SU-DHL-6 (cell line): ENCODE results near the gene SH2D1B.
"Not testable (repeated sequence)": the region's sequence is repeated elsewhere in the genome, so short reads cannot be mapped to it uniquely, and the experiment has no call there.

Source experiments
- H2AFZ ChIP-seq: fragments of 200-600 bp; sonication (generic); 2 replicates; pipeline ENCODE4 v1.6.1; 2014; ENCODE audit warnings: low read depth, mild to moderate bottlenecking, moderate library complexity, mixed read lengths, antibody characterized with exemption, low read length; ENCODE audit not compliant: severe bottlenecking
- H3F3A ChIP-seq: fragments of 200-600 bp; shearing (Covaris generic); 2 replicates; pipeline ENCODE4 v1.6.0; 2016; ENCODE audit warnings: antibody characterized with exemption, mild to moderate bottlenecking; ENCODE audit not compliant: insufficient read depth
- H3K27ac ChIP-seq: fragments of 200-600 bp; sonication (generic); 2 replicates; pipeline ENCODE4 v1.5.1; 2016; ENCODE audit warnings: low read depth, mild to moderate bottlenecking, low read length, moderate library complexity, mixed read lengths
- H3K27me3 ChIP-seq: fragments of 200-600 bp; sonication (generic), shearing (Covaris generic); 2 replicates; pipeline ENCODE4 v1.6.0; 2014; ENCODE audit warnings: mild to moderate bottlenecking, low read length
- H3K36me3 ChIP-seq: fragments of 200-600 bp; sonication (generic); 2 replicates; pipeline ENCODE4 v1.6.1; 2014; ENCODE audit warnings: mild to moderate bottlenecking, low read length, mixed read lengths
- H3K4me2 ChIP-seq: fragments of 300-600, 200-600 bp; shearing (Covaris generic), sonication (generic); 2 replicates; pipeline ENCODE4 v1.6.0; 2014; ENCODE audit warnings: low read length, low read depth, mild to moderate bottlenecking; ENCODE audit not compliant: poor library complexity, severe bottlenecking
- H3K4me3 ChIP-seq: fragments of 200-600 bp; sonication (generic); 2 replicates; pipeline ENCODE4 v1.5.1; 2014; ENCODE audit warnings: antibody characterized with exemption, low read length, mild to moderate bottlenecking, mixed read lengths; ENCODE audit not compliant: insufficient read depth, poor library complexity, severe bottlenecking
- H3K79me2 ChIP-seq: fragments of 200-600 bp; sonication (generic); 2 replicates; pipeline ENCODE4 v1.6.1; 2014; ENCODE audit warnings: mild to moderate bottlenecking, low read length, moderate library complexity; ENCODE audit not compliant: insufficient read depth
- H3K9ac ChIP-seq: fragments of 200-600 bp; sonication (generic); 2 replicates; pipeline ENCODE4 v1.7.0; 2014; ENCODE audit warnings: mild to moderate bottlenecking, low read length
- H3K9me2 ChIP-seq: fragments of 200-600 bp; sonication (generic); replicated peaks from 2 replicates; pipeline ENCODE4 v1.6.1; 2014; ENCODE audit warnings: low read length; ENCODE audit not compliant: insufficient read depth
- H3K9me3 ChIP-seq: fragments of 200-600 bp; sonication (generic); 2 replicates; pipeline ENCODE4 v1.6.1; 2014; ENCODE audit warnings: low read length, mixed read lengths; ENCODE audit not compliant: insufficient read depth
- H4K20me1 ChIP-seq: fragments of 200-600 bp; sonication (generic); 2 replicates; pipeline ENCODE4 v1.6.1; 2014; ENCODE audit warnings: low read depth, mild to moderate bottlenecking, antibody characterized with exemption, low read length, moderate library complexity, mixed read lengths
- EZH2phosphoT487 ChIP-seq: fragments of 200-600 bp; sonication (generic), shearing (Covaris generic); conservative IDR thresholded peaks from 2 replicates; pipeline ENCODE4 v1.6.1; 2018; ENCODE audit warnings: mild to moderate bottlenecking, antibody characterized with exemption, low read length, moderate library complexity, mixed read lengths
- TF ChIP-seq, protein P1 (sequence below): fragments of 200-600 bp; sonication (generic); IDR thresholded peaks from one replicate; pipeline ENCODE4 v1.5.1; 2017; ENCODE audit warnings: antibody characterized with exemption, mild to moderate bottlenecking, low read length, moderate library complexity; ENCODE audit not compliant: insufficient read depth, poor library complexity, severe bottlenecking

SH2D1B gene

DNA sequence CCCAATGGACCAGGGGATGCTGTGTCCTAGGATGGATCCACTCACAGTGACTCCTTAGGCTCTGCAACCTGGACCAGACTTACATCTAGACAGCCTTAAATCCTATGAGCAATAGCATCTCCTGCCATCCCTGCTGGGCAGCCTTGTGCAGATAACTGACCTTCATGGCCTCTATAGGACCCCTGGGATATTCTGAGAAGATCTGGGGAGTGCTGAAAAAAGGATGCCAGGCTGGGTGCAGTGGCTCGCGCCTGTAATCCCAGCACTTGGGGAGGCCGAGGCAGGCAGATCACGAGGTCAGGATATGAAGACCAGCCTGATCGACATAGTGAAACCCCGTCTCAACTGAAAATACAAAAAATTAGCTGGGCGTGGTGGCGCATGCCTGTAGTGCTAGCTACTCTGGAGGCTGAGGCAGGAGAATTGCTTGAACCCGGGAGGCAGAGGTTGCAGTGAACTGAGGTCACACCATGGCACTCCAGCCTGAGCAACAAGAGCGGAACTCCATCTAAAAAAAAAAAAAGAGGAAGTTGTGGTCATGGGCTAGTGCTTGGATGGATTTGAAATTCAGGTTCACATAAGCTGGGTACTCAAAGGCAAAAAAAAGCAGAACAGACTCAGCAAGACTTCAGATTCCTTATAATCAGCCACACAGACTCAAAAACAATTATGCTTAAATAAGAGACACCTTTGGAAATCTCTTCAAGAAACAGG lies 10.9 kb upstream of the SH2D1B start:
- no peak for TF ChIP-seq EZH2phosphoT487
- TF ChIP-seq, protein P1, sequence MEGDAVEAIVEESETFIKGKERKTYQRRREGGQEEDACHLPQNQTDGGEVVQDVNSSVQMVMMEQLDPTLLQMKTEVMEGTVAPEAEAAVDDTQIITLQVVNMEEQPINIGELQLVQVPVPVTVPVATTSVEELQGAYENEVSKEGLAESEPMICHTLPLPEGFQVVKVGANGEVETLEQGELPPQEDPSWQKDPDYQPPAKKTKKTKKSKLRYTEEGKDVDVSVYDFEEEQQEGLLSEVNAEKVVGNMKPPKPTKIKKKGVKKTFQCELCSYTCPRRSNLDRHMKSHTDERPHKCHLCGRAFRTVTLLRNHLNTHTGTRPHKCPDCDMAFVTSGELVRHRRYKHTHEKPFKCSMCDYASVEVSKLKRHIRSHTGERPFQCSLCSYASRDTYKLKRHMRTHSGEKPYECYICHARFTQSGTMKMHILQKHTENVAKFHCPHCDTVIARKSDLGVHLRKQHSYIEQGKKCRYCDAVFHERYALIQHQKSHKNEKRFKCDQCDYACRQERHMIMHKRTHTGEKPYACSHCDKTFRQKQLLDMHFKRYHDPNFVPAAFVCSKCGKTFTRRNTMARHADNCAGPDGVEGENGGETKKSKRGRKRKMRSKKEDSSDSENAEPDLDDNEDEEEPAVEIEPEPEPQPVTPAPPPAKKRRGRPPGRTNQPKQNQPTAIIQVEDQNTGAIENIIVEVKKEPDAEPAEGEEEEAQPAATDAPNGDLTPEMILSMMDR: no peak
- Histone ChIP-seq H3F3A (no peaks in the 10 kb centered on the region), H3K27me3 (no peaks in the 10 kb centered on the region), H3K36me3 (no peaks in the 10 kb centered on the region), H3K9me2 (no peaks in the 10 kb centered on the region), H4K20me1 (no peaks in the 10 kb centered on the region), H3K4me2 (no peak overlapping the region), H3K4me3 (no peak overlapping the region), H3K9ac (no peak overlapping the region), H2AFZ (no peak overlapping the region), H3K27ac (no peak overlapping the region), H3K9me3 (no peaks in the 10 kb centered on the region), H3K79me2 (no peaks in the 10 kb centered on the region)

DNA sequence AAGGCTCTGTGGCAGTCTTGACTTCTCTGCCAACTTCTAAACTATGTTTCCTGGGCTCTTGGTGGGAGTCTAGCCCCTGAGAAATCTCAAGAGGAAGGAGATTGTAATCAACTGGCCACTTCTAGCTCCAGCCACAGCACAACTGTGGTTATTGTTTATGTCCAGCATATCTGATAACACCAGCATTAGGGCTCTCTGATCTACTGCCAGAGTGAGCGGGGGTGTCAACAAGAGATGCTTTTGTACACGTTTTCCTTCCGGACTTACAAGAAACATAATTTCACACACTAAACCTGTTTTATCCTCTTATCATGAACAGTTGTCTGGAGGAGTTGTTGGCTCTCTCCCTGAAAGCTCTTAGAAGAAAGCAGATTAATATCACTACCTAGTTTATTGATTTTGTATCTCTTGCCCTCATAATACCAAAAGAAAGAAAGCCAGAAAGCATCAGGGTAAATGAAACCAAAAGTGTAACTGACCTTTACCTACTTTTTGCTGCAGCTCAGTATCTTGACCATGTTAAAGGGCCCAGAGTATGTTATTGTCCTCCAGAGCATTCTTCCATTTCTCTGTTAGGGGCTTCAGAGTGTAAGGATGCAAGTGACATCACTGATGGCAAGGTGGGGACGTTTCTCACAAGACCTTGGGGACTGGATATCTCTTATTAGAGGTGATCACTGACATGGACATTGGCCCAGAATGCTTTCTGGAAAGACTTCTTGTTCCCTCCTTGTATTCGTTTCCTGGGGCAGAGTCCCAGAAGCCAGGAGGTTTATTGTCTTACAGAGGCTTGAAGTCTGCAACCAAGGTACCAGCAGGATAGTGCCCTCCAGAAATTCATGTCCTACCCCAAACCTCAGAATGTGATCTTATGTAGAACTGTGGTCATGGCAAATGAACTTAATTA lies 9.6 kb upstream of the SH2D1B start:
- Histone ChIP-seq H4K20me1 (no peaks in the 10 kb centered on the region), H3K4me2 (no peak overlapping the region), H3K4me3 (no peak overlapping the region), H2AFZ (no peak overlapping the region), H3K36me3 (no peaks in the 10 kb centered on the region), H3K9ac (no peak overlapping the region), H3K79me2 (no peaks in the 10 kb centered on the region), H3K27ac (no peak overlapping the region), H3K27me3 (no peaks in the 10 kb centered on the region), H3K9me2 (no peaks in the 10 kb centered on the region), H3K9me3 (no peaks in the 10 kb centered on the region), H3F3A (no peaks in the 10 kb centered on the region)
- TF ChIP-seq, protein P1: no peak
- no peak for TF ChIP-seq EZH2phosphoT487

DNA sequence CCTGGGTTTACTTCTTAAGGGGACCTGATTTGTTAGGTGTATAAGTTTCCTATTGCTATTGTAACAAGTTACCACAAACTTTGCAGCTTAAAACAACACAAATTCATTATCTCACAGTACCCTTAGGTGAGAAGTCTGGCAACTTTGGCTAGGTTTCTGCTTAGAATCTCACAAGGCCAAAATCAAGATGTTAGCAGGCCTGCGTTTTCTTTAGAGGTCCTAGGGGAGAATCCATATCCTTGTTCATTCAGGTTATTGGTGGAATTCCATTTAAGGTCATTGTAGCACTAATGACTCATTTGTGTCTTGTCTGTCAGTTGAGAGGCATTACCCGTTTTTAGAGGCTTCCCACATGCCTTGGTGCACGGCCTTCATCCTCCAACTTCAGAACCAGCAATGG lies 8.2 kb upstream of the SH2D1B start:
- Histone ChIP-seq H3K9ac (no peak overlapping the region), H4K20me1 (no peaks in the 10 kb centered on the region), H3K9me2 (no peaks in the 10 kb centered on the region), H3K4me3 (no peak overlapping the region), H3K9me3 (no peaks in the 10 kb centered on the region), H3K4me2 (no peak overlapping the region), H3K36me3 (no peaks in the 10 kb centered on the region), H2AFZ (no peak overlapping the region), H3K27ac (no peak overlapping the region), H3K79me2 (no peaks in the 10 kb centered on the region), H3K27me3 (no peaks in the 10 kb centered on the region), H3F3A (no peaks in the 10 kb centered on the region)
- TF ChIP-seq, protein P1: no peak
- no peak for TF ChIP-seq EZH2phosphoT487

DNA sequence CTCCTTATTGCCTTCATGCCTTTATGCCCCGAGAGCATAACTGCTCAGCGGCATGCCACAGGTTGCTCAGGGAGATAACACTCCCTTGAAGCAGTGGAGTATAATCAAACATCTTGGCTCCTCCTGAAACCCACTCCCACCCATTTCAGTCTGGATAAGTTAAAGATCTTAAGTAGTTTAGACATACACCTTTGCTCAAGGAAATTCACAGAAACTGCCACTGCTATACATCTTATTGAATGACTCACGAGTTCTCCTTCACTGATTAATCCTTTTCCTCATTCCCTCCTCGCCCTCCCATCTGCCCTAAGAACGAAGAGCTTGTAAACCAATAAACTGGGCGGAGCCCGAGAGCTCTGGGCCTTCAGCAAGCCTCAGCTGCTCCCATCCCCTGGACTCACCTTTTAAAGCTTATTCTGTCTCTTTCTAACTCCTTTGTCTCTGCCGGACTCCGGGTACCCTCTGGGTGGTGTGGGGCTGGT lies 7.6 kb upstream of the SH2D1B start:
- not testable (repeated sequence) for H3K9ac ChIP-seq, H3K4me2 ChIP-seq, H3K27me3 ChIP-seq, H3K27ac ChIP-seq, H3K9me3 ChIP-seq, H3K9me2 ChIP-seq, H3K36me3 ChIP-seq, H3F3A ChIP-seq, H3K4me3 ChIP-seq, H3K79me2 ChIP-seq, H4K20me1 ChIP-seq, H2AFZ ChIP-seq

DNA sequence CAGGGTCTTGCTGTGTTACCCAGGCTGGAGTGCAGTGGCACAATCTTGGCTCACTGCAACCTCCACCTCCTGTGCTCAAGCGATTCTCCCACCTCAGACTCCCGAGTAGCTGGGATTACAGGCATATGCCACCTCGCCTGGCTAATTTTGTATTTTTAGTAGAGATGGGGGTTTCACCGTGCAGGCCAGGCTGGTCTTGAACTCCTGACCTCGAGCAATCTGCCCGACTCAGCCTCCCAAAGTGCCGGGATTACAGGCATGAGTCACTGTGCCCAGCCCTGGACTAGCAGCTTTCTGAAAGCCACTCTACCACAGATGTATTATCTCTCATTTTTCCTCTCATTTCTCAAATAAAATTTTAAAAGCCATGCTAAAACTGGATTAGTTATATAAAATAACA lies 6.6 kb upstream of the SH2D1B start:
- H3K27me3 ChIP-seq, H3K9me3 ChIP-seq, H3K4me3 ChIP-seq, H3K27ac ChIP-seq, H2AFZ ChIP-seq, H3K9ac ChIP-seq, H3K36me3 ChIP-seq, H3K79me2 ChIP-seq, H4K20me1 ChIP-seq, H3K4me2 ChIP-seq, H3K9me2 ChIP-seq, H3F3A ChIP-seq: not testable (repeated sequence)
